ENCODE results near the gene CEACAM3.
A peak's percentile ranks its signal among the peaks of the same experiment; 100 is the strongest.

Gene CEACAM3

GRCh38 chr19:41792513-41793413 is 3.6 kb upstream of the CEACAM3 start:
- peak; percentile 59 for DNase-seq (ENCODE audit: low spot score)

GRCh38 chr19:41793414-41793727 is 3.0 kb upstream of the CEACAM3 start:
- DNase-seq (ENCODE audit: low spot score): no peak

DNA sequence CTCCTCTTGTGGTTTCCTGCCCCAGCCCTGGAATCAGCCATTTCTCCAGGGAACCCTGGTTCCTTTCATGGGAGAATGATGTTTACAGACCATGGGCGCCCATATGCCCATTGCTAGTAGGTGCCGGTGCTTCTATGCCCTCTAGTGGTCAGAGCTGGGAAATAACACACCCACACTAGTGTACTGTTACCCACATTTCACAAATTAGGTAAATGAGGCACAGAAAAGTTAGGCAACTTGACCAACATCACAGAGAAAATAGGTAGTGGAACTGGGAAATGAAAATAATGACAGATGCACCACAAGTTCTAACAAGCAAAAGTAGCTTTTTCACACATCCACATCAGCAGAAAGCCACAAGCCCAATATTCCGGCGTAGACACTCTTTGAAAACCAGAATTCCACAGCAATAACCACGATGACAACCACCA is 1.3 kb upstream of the CEACAM3 start:
- DNase-seq (ENCODE audit: low spot score): peak; percentile 9

- DNase-seq (ENCODE audit: low spot score): no peak
These were observed 514 bp downstream of the CEACAM3 start for GRCh38 chr19:41796901-41797300.

DNA sequence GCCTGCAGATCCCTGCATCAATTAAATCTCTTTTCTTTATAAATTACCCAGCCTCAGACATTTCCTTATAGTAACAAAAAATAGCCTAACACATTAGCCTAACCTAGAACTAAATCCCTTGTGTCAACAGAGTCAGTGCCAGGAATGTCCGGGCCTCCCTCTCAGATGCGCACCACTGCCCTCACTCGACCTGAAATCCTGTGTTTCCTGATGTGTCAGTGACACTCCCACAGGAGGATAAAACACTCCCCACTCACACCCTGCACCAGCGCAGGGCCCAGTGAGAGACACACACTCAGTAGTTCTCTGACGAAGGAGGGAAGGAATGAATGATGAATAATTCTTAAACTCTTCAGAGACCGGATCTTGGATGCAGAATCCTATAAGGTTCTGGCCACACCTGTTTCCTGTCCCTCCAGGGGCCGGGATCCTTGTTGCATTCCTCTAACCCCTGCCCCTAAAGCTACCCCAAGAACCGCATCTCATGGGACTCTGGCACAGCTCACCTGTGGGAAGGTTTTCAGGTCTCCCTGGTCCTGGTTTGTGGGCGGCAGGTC is 3.1 kb downstream of the CEACAM3 start:
- DNase-seq (ENCODE audit: low spot score): no peak

DNA sequence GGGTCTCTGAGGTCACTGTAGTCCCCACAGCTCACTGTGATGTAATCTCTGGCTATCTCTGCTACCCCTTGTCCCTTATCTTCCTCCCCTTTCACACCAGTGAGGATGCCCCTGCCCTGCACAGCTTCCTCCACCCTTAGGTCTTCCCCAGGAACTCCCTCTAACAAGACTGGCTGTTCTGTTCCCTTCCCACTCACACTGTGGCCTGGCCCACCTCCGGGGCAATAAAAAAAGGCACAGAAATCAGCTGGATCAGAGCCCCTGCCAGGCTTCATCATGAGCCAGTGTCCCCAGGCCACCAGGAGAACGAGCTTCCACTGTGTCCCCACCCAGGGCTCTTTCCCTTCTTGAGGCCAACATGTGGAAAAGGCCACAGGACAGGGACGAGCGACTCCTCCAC is 4.6 kb downstream of the CEACAM3 start:
- DNase-seq (ENCODE audit: low spot score): no peak

- DNase-seq (ENCODE audit: low spot score): no peak
These were observed 5.4 kb downstream of the CEACAM3 start for GRCh38 chr19:41801792-41802211.

DNA sequence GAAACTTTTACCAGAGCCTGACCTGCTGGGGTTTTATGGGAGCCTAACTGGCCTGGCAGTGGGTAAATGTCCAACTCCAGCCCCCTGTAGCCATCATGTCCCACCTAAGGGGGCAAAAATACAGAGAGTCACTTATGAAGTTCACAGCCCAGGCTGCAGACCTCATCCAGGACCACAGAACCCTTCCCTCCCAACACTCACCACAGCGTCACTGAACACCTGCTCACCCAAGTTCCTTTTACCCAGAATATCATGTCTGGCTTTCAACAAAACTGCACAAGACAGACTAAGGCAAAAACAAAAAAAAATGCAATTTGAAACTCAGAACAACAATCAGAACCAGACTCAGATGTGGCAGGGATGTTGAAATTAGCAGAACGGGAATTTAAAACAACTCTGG is 6.4 kb downstream of the CEACAM3 start:
- no peak for DNase-seq (ENCODE audit: low spot score)

DNA sequence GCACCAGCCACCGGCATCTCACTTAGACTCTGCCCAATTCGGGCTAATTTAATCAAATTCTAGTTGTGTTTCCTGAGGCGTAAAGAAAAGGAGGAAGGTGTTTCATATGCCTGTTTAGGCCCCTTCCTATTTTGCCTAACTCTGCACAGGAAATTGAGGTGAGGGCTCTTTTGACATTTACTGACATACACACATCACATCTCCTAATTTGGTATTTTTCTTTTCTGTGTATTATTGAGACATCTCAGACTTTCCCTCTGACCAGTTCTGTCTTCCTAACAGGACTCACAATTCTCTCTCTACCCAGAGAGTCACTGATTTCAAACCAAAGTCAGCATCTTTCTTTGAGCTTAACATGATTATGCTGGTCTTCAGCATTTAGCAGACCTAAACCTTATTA is 7.9 kb downstream of the CEACAM3 start:
- DNase-seq (ENCODE audit: low spot score): no peak

- DNase-seq (ENCODE audit: low spot score): no peak
These were observed 10.8 kb downstream of the CEACAM3 start for GRCh38 chr19:41807176-41807575.

GRCh38 chr19:41808663-41809566 is 12.5 kb downstream of the CEACAM3 start:
- no peak for DNase-seq (ENCODE audit: low spot score)

DNA sequence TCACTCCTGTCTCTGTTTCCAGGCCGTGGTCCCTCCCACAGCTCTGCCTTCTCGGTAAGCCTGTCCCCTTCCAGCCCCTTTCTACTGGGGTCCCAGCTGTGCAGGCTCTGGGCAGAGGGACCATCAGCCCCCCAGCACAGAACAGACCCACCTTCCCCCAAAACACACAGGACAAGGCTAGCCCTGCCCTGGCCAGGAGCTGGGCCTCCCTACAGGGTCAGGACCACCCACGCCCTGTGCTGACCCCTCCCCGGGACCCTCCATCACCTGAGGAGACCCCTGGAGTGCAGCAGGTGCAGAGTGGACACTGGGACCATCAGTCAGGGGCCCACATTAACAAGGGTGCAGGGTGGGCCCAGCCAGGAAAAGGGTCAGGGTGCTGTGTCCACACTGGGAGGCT is 13.9 kb downstream of the CEACAM3 start:
- no peak for DNase-seq (ENCODE audit: low spot score)

DNA sequence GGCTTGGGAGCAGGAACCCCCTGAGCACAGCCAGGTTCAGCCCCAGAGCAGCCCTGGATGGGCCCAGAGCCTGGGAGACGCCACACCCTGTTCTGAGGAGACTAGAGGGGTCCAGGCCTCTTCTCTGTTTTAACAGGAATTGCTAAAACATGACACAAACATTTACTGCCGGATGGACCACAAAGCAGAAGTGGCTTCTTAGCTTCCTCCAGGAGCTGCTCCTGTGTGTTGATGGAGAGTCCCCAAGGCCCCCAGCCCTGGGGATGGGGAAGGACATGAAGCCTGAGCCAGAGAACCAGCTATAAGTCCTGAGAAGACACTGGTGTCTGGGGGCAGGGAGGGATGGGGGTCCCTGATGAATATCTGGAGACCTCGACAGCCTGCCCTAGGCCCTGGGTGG is 14.6 kb downstream of the CEACAM3 start:
- DNase-seq (ENCODE audit: low spot score): no peak

DNA sequence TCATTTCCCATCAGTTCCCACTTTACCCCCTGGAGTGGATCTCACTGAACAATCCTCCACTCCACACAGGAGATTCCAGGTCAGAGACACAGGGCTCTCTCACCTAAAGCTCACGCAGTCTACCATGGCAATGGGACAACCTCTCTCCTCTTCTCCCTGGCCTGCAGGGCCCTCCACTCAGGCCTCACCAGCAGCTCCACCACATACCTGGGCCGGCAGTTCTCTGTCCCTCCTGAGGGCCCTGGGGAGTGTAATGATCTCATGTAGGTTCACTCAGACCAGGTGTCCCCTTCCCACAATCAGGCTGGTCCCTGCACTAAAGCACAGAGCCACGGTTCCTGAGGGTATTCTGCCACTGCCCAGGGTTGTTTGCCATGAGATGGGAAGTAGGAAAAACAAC is 15.6 kb downstream of the CEACAM3 start:
- no peak for DNase-seq (ENCODE audit: low spot score)

DNA sequence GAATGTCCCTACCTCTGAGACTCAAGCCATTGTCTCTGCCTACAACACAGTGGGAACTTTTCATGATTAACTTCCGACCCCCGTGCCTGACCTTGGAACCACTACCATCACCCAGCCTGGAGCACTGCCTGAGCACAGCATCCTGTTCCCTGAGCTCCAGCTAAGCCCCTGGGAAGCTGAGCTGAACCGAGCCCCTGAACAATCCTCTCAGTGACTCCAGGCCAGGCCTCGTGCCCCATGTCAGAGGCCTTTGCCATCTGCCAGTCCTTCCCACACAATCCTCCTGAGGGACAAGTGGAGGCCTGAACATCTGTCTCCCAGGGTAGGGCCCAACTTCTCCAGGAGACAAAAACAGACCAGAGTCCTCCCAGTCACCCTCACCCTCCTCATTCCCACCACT is 17.5 kb downstream of the CEACAM3 start:
- no peak for DNase-seq (ENCODE audit: low spot score)

- no peak for DNase-seq (ENCODE audit: low spot score)
These were observed 18.9 kb downstream of the CEACAM3 start for GRCh38 chr19:41815301-41815700.

DNA sequence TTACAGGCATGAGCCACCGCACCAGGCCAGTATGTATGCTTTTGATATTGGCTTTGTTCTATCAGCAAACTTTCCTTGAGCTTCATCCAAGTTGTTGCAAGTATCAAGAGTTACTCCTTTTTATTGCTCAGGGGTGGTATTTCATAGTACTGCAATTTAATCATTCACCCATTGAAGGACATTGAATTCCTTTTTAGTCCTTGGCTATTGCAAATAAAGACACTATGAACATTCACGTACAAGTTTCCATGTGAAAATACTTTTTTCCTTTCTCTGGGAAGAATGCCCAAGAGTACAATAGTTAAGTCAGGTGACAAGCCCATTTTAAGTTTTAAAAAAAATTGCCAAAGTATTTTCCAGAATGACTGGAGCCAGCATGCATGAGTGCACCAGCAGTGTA is 20.4 kb downstream of the CEACAM3 start:
- DNase-seq (ENCODE audit: low spot score): no peak

GRCh38 chr19:41821003-41821735 is 24.8 kb downstream of the CEACAM3 start:
- DNase-seq (ENCODE audit: low spot score): peak; percentile 49

GRCh38 chr19:41837981-41838708 is 41.8 kb downstream of the CEACAM3 start:
- no peak for DNase-seq (ENCODE audit: low spot score)

DNA sequence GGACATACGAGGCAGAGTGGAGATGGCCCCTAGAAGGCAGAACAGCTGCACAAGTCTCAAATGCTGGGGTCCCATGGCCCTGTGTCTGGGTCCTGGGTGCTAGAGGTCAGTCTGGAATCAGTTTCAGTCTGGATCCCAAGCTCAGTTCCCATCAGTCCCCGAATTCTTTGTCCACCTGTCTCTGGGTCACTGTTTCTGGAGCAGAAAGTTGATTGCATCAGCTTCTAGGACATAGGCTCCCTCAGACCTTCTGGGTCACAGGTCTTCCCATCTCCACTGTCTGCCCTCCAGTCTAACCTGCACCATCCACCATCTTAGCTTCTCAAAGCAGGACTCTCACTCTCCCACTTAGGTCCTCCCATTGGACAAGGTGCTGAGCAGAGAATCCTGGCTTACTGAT is 42.8 kb downstream of the CEACAM3 start:
- no peak for DNase-seq (ENCODE audit: low spot score)

- DNase-seq (ENCODE audit: low spot score): no peak
These were observed 47.0 kb downstream of the CEACAM3 start for GRCh38 chr19:41843371-41843770.

Data from AG08395 (cell line).